Thyroid gland (tissue), 4 donors: ENCODE data around the gene RNF215.

Experiments
- POLR2A ChIP-seq, 2 donors: fragments of 450-650 bp; IDR thresholded peaks; one replicate each; pipeline ENCODE4 v1.6.1; 2017; ENCODE audit warnings: antibody characterized with exemption in 2 of 2, mild to moderate bottlenecking in 2 of 2, moderate library complexity in 1 of 2
- TF ChIP-seq, protein P1 (sequence below), 6 experiments: fragments of 200-600 bp in 3 of 6; fragments of 450-650 bp in 3 of 6; sonication (generic) in 3 of 6; IDR thresholded peaks; one replicate each; pipeline ENCODE4 v1.5.1; 2016 to 2019; ENCODE audit warnings: antibody characterized with exemption in 6 of 6, mild to moderate bottlenecking in 2 of 6, inconsistent platforms in 1 of 6, moderate library complexity in 1 of 6

DNA sequence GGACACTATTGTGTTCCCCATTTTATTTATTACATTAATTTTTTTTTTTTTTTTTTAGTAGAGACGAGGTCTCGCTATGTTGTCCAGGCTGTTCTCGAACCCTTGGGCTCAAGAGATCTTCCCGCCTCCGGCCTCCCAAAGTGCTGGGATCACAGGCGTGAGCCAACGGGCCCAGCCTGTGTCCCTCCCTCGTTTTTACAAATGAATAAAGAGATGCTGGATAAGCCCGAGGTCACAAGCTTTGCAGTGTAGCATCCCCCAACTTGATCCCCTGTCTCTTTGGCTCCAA, 38.1 kb upstream of the RNF215 start:
- TF ChIP-seq, protein P1, sequence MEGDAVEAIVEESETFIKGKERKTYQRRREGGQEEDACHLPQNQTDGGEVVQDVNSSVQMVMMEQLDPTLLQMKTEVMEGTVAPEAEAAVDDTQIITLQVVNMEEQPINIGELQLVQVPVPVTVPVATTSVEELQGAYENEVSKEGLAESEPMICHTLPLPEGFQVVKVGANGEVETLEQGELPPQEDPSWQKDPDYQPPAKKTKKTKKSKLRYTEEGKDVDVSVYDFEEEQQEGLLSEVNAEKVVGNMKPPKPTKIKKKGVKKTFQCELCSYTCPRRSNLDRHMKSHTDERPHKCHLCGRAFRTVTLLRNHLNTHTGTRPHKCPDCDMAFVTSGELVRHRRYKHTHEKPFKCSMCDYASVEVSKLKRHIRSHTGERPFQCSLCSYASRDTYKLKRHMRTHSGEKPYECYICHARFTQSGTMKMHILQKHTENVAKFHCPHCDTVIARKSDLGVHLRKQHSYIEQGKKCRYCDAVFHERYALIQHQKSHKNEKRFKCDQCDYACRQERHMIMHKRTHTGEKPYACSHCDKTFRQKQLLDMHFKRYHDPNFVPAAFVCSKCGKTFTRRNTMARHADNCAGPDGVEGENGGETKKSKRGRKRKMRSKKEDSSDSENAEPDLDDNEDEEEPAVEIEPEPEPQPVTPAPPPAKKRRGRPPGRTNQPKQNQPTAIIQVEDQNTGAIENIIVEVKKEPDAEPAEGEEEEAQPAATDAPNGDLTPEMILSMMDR (IDR thresholded peaks at IDR 0.05): no peak
- TF ChIP-seq POLR2A (IDR thresholded peaks at IDR 0.05): no peak
